ENCODE data around the gene ARFGEF2.

GRCh38 chr20:49078310-49078709 lies 156.8 kb downstream of the ARFGEF2 start:
- TF ChIP-seq, protein P1, sequence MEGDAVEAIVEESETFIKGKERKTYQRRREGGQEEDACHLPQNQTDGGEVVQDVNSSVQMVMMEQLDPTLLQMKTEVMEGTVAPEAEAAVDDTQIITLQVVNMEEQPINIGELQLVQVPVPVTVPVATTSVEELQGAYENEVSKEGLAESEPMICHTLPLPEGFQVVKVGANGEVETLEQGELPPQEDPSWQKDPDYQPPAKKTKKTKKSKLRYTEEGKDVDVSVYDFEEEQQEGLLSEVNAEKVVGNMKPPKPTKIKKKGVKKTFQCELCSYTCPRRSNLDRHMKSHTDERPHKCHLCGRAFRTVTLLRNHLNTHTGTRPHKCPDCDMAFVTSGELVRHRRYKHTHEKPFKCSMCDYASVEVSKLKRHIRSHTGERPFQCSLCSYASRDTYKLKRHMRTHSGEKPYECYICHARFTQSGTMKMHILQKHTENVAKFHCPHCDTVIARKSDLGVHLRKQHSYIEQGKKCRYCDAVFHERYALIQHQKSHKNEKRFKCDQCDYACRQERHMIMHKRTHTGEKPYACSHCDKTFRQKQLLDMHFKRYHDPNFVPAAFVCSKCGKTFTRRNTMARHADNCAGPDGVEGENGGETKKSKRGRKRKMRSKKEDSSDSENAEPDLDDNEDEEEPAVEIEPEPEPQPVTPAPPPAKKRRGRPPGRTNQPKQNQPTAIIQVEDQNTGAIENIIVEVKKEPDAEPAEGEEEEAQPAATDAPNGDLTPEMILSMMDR (IDR thresholded peaks at IDR 0.05): no peak
- TF ChIP-seq ZFX (IDR thresholded peaks at IDR 0.05; ENCODE audit: borderline replicate concordance): no peak
